ENCODE measurements around the gene RXRG. TPM values are rescaled to one million over a fixed set of nuclear protein-coding genes. Genes with fewer than 3 reads are reported as not detected.

The RXRG gene
- total and polyA plus RNA-seq, 2 experiments from 2014 or later = 0.07 to 1.5 TPM

GRCh38 chr1:165424454-165425216 is 20.3 kb downstream of the RXRG start:
- Histone ChIP-seq H3K79me2 (no peaks in the 10 kb centered on the region), H3K4me1 (ENCODE audit: insufficient read depth) (no peaks in the 10 kb centered on the region), H3K27ac (no peak overlapping the region), H2AFZ (no peak overlapping the region), H4K20me1 (ENCODE audit: insufficient read depth, poor library complexity, severe bottlenecking) (no peaks in the 10 kb centered on the region), H3K4me2 (peak overlapping the region; percentile 33), H3K27me3 (no peaks in the 10 kb centered on the region), H3K9me3 (ENCODE audit: low read depth) (no peaks in the 10 kb centered on the region), H3K9me2 (replicated peaks; ENCODE audit: insufficient read depth) (no peaks in the 10 kb centered on the region), H3K36me3 (replicated peaks; ENCODE audit: insufficient read depth, low read depth) (no peaks in the 10 kb centered on the region), H3K4me3 (no peak overlapping the region)
- no peak for DNase-seq (ENCODE audit: low spot score)
- WGBS (ENCODE audit: low lambda C conversion rate, missing lambda C conversion rate) = 76% methylated on average over 10 of the region's 10 CpGs
- TF ChIP-seq EZH2phosphoT487 (IDR thresholded peaks at IDR 0.05; ENCODE audit: low read depth, severe bottlenecking, unreplicated experiment) = no peak
- no peak for TF ChIP-seq EZH2 (IDR thresholded peaks at IDR 0.05; ENCODE audit: borderline replicate concordance)
- TF ChIP-seq CTCF (IDR thresholded peaks at IDR 0.05; ENCODE audit: poor library complexity) = no peak

GRCh38 chr1:165423136-165423535 is 21.8 kb downstream of the RXRG start:
- 56% methylated on average over 5 of the region's 5 CpGs for WGBS (ENCODE audit: low lambda C conversion rate, missing lambda C conversion rate)

GRCh38 chr1:165420655-165421054 is 24.3 kb downstream of the RXRG start:
- Histone ChIP-seq H3K36me3 (replicated peaks; ENCODE audit: insufficient read depth, low read depth) (no peaks in the 10 kb centered on the region), H3K27ac (no peak overlapping the region), H3K9me2 (replicated peaks; ENCODE audit: insufficient read depth) (no peaks in the 10 kb centered on the region), H3K79me2 (no peaks in the 10 kb centered on the region), H3K4me2 (no peak overlapping the region), H3K4me3 (no peak overlapping the region), H2AFZ (no peak overlapping the region), H3K27me3 (no peaks in the 10 kb centered on the region), H4K20me1 (ENCODE audit: insufficient read depth, poor library complexity, severe bottlenecking) (no peaks in the 10 kb centered on the region), H3K9me3 (ENCODE audit: low read depth) (no peaks in the 10 kb centered on the region), H3K4me1 (ENCODE audit: insufficient read depth) (no peaks in the 10 kb centered on the region)
- no peak for DNase-seq (ENCODE audit: low spot score)
- TF ChIP-seq CTCF (IDR thresholded peaks at IDR 0.05; ENCODE audit: poor library complexity) (no peak), EZH2 (IDR thresholded peaks at IDR 0.05; ENCODE audit: borderline replicate concordance) (no peak), EZH2phosphoT487 (IDR thresholded peaks at IDR 0.05; ENCODE audit: low read depth, severe bottlenecking, unreplicated experiment) (no peak)
- WGBS (ENCODE audit: low lambda C conversion rate, missing lambda C conversion rate) = 72% methylated on average over 2 of the region's 2 CpGs

More at GRCh38 chr1:165423136-165423535, 21.8 kb downstream of the RXRG start:
- no peak overlapping the region for H3K4me2 ChIP-seq
- H4K20me1 ChIP-seq (ENCODE audit: insufficient read depth, poor library complexity, severe bottlenecking) = no peaks in the 10 kb centered on the region
- TF ChIP-seq CTCF (IDR thresholded peaks at IDR 0.05; ENCODE audit: poor library complexity) (no peak), EZH2 (IDR thresholded peaks at IDR 0.05; ENCODE audit: borderline replicate concordance) (no peak), EZH2phosphoT487 (IDR thresholded peaks at IDR 0.05; ENCODE audit: low read depth, severe bottlenecking, unreplicated experiment) (no peak)
- no peaks in the 10 kb centered on the region for H3K36me3 ChIP-seq (replicated peaks; ENCODE audit: insufficient read depth, low read depth)
- H3K9me2 ChIP-seq (replicated peaks; ENCODE audit: insufficient read depth) = no peaks in the 10 kb centered on the region
- no peaks in the 10 kb centered on the region for H3K9me3 ChIP-seq (ENCODE audit: low read depth)
- H2AFZ ChIP-seq = no peak overlapping the region
- H3K79me2 ChIP-seq = no peaks in the 10 kb centered on the region
- no peak for DNase-seq (ENCODE audit: low spot score)
- H3K4me1 ChIP-seq (ENCODE audit: insufficient read depth) = no peaks in the 10 kb centered on the region
- H3K4me3 ChIP-seq = no peak overlapping the region
- no peak overlapping the region for H3K27ac ChIP-seq
- H3K27me3 ChIP-seq = no peaks in the 10 kb centered on the region

Measured in hepatocyte (in vitro differentiated cells).